Upper lobe of left lung (tissue), 4 donors: ENCODE data around the gene HSD17B2.

Source experiments
- EP300 ChIP-seq, 4 donors: sonication (generic); formaldehyde crosslinking; IDR thresholded peaks; one replicate each; pipeline ENCODE4 v1.5.1; 2017; ENCODE audit warnings: antibody characterized with exemption in 4 of 4, control low read depth in 2 of 4
- POLR2A ChIP-seq, 4 donors: fragments of 450-650 bp; IDR thresholded peaks; one replicate each; pipeline ENCODE4 v1.5.1; 2016 to 2017; ENCODE audit warnings: antibody characterized with exemption in 4 of 4, mild to moderate bottlenecking in 2 of 4
- POLR2AphosphoS5 ChIP-seq, 2 donors: sonication (generic); formaldehyde crosslinking; IDR thresholded peaks; one replicate each; pipeline ENCODE4 v1.5.1; 2017; ENCODE audit warnings: antibody characterized with exemption in 2 of 2
- TF ChIP-seq, protein P1 (sequence below), 6 experiments: fragments of 450-650 bp in 4 of 6; fragments of 200-600 bp in 2 of 6; sonication (generic) in 2 of 6; IDR thresholded peaks; one replicate each; pipeline ENCODE4 v1.5.1; 2016 to 2019; ENCODE audit warnings: antibody characterized with exemption in 6 of 6

DNA sequence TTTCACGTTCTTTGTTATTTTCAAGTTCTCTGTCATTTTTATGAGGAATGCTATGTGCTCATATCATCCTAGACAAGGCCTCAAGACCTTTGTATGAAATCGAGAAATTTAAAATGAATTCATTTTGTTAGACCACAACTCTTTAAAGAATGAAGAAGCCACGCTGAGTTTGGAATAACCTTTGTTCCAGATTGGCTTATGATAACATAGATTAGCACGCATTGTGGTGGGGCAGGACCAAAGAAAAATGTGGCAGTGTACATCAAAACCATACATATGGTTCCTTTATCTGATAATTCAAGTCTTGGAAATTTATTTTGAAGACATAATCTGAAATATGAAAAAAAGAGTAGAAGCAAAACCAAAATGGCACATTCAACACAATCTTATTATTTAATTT, 2.2 kb downstream of the HSD17B2 start:
- TF ChIP-seq POLR2A (IDR thresholded peaks at IDR 0.05), result no peak
- TF ChIP-seq, protein P1, sequence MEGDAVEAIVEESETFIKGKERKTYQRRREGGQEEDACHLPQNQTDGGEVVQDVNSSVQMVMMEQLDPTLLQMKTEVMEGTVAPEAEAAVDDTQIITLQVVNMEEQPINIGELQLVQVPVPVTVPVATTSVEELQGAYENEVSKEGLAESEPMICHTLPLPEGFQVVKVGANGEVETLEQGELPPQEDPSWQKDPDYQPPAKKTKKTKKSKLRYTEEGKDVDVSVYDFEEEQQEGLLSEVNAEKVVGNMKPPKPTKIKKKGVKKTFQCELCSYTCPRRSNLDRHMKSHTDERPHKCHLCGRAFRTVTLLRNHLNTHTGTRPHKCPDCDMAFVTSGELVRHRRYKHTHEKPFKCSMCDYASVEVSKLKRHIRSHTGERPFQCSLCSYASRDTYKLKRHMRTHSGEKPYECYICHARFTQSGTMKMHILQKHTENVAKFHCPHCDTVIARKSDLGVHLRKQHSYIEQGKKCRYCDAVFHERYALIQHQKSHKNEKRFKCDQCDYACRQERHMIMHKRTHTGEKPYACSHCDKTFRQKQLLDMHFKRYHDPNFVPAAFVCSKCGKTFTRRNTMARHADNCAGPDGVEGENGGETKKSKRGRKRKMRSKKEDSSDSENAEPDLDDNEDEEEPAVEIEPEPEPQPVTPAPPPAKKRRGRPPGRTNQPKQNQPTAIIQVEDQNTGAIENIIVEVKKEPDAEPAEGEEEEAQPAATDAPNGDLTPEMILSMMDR (IDR thresholded peaks at IDR 0.05), result no peak
- no peak for TF ChIP-seq POLR2AphosphoS5 (IDR thresholded peaks at IDR 0.05)
- no peak for TF ChIP-seq EP300 (IDR thresholded peaks at IDR 0.05)
